ENCODE results near the gene ATP2A2. TPM values are rescaled to one million over a fixed set of nuclear protein-coding genes. Genes with fewer than 3 reads are reported as not detected.

Gene ATP2A2
- 118 and 130 TPM in 2 replicates for total RNA-seq

GRCh38 chr12:110280779-110281548 is at the start of gene ATP2A2:
Gene ATP2A2 (plus strand): TSS chr12:110281247. CDS start chr12:110281790, 543 bp downstream.

Other genes with a start within 250 kb of the ATP2A2 start
- gene C12orf76, start 232.7 kb upstream of the ATP2A2 start, total RNA-seq: 6.9 and 7.2 TPM in 2 replicates
- 4.0 and 5.1 TPM in 2 replicates for gene IFT81, start 156.9 kb upstream of the ATP2A2 start, total RNA-seq
- gene ANAPC7, start 122.5 kb downstream of the ATP2A2 start, total RNA-seq: 38.4 and 44.1 TPM in 2 replicates
- 1,173 and 1,199 TPM in 2 replicates for gene ARPC3, start 169.1 kb downstream of the ATP2A2 start, total RNA-seq
- 26.9 and 39.4 TPM in 2 replicates for gene GPN3, start 187.0 kb downstream of the ATP2A2 start, total RNA-seq
- gene FAM216A, start 187.6 kb downstream of the ATP2A2 start, total RNA-seq: 14.5 and 17.0 TPM in 2 replicates
- gene VPS29, start 220.9 kb downstream of the ATP2A2 start, total RNA-seq: 122 and 133 TPM in 2 replicates
- 0.05 and 0.07 TPM in 2 replicates for gene RAD9B, start 221.1 kb downstream of the ATP2A2 start, total RNA-seq